Testis (tissue), 2 donors: ENCODE data around the gene FBLN2.

Experiments used
- POLR2A ChIP-seq: fragments of 450-650 bp; IDR thresholded peaks from one replicate; pipeline ENCODE4 v1.6.1; 2017; ENCODE audit warnings: antibody characterized with exemption, mild to moderate bottlenecking, moderate library complexity
- TF ChIP-seq, protein P1 (sequence below), 3 experiments: fragments of 450-650 bp in 2 of 3; fragments of 200-600 bp in 1 of 3; sonication (generic) in 1 of 3; IDR thresholded peaks; one replicate each; pipeline ENCODE4 v1.5.1; 2016 to 2019; ENCODE audit warnings: antibody characterized with exemption in 3 of 3, mild to moderate bottlenecking in 2 of 3, moderate library complexity in 1 of 3

DNA sequence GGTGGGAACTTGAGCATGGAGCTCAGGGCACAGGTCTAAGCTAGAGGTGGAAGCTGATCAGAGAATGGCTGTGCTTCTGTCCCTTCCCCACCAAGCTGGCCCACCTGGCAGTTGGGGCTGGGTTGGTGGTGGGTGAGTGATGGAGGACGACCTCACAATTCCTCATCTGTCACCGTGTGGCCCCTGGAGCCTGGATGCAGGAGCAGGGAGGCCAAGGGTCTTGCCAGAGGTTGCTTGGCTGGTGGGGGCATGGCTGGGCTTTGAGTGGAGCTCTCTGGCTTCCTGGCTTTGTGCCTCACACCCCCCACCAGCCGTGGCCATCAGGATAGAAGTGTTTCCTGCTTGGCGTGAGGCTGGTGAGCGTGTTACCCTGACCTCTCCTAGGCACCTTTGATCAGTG lies 36.0 kb downstream of the FBLN2 start:
- TF ChIP-seq, protein P1, sequence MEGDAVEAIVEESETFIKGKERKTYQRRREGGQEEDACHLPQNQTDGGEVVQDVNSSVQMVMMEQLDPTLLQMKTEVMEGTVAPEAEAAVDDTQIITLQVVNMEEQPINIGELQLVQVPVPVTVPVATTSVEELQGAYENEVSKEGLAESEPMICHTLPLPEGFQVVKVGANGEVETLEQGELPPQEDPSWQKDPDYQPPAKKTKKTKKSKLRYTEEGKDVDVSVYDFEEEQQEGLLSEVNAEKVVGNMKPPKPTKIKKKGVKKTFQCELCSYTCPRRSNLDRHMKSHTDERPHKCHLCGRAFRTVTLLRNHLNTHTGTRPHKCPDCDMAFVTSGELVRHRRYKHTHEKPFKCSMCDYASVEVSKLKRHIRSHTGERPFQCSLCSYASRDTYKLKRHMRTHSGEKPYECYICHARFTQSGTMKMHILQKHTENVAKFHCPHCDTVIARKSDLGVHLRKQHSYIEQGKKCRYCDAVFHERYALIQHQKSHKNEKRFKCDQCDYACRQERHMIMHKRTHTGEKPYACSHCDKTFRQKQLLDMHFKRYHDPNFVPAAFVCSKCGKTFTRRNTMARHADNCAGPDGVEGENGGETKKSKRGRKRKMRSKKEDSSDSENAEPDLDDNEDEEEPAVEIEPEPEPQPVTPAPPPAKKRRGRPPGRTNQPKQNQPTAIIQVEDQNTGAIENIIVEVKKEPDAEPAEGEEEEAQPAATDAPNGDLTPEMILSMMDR (IDR thresholded peaks at IDR 0.05) = no peak
- no peak for TF ChIP-seq POLR2A
